Endodermal cell (in vitro differentiated cells): ENCODE measurements around the gene ZSCAN4. TPM values are rescaled to one million over a fixed set of nuclear protein-coding genes. Genes with fewer than 3 reads are reported as not detected.

ENCODE experiments used
- DNase-seq: peaks from one replicate; pipeline ENCODE4 v3.0.0-alpha.2; 2017
- H3K27ac ChIP-seq: 2 replicates; pipeline ENCODE4 v1.5.1; 2013; ENCODE audit warnings: mild to moderate bottlenecking, low read depth, low read length, moderate library complexity
- H3K27me3 ChIP-seq: 2 replicates; pipeline ENCODE4 v1.6.1; 2013; ENCODE audit warnings: mild to moderate bottlenecking, low read length, moderate library complexity; ENCODE audit not compliant: insufficient read depth, control insufficient read depth, poor library complexity, severe bottlenecking
- H3K36me3 ChIP-seq: 2 replicates; pipeline ENCODE4 v1.7.0; 2013; ENCODE audit warnings: mild to moderate bottlenecking, low read length, moderate library complexity; ENCODE audit not compliant: control insufficient read depth, insufficient read depth
- H3K4me1 ChIP-seq: one replicate; pipeline ENCODE4 v1.7.0; 2013; ENCODE audit warnings: low read length; ENCODE audit not compliant: control insufficient read depth, insufficient read depth
- H3K4me3 ChIP-seq: 2 replicates; pipeline ENCODE4 v1.5.1; 2013; ENCODE audit warnings: mild to moderate bottlenecking, low read length, moderate library complexity
- H3K9ac ChIP-seq: 2 replicates; pipeline ENCODE4 v1.6.1; 2013; ENCODE audit warnings: mild to moderate bottlenecking, low read length, moderate library complexity; ENCODE audit not compliant: poor library complexity, severe bottlenecking; ENCODE audit errors: extremely low read depth
- H3K9me3 ChIP-seq: 2 replicates; pipeline ENCODE4 v1.6.1; 2013; ENCODE audit warnings: mild to moderate bottlenecking, low read length, moderate library complexity; ENCODE audit not compliant: control insufficient read depth
- H3K27ac Mint-ChIP-seq: 2 replicates; pipeline ENCODE4 v1.8.0; 2020; ENCODE audit warnings: mixed read lengths
- H3K27me3 Mint-ChIP-seq: 2 replicates; pipeline ENCODE4 v1.8.0; 2021; ENCODE audit warnings: mild to moderate bottlenecking, mixed read lengths; ENCODE audit not compliant: insufficient read depth
- H3K36me3 Mint-ChIP-seq: 2 replicates; pipeline ENCODE4 v1.8.0; 2020; ENCODE audit warnings: low read depth, mixed read lengths
- H3K4me1 Mint-ChIP-seq: 2 replicates; pipeline ENCODE4 v1.8.0; 2020; ENCODE audit warnings: mixed read lengths
- H3K4me3 Mint-ChIP-seq: 2 replicates; pipeline ENCODE4 v1.8.0; 2020; ENCODE audit warnings: mild to moderate bottlenecking, moderate library complexity, mixed read lengths
- H3K9me3 Mint-ChIP-seq: 2 replicates; pipeline ENCODE4 v1.8.0; 2020; ENCODE audit warnings: mild to moderate bottlenecking, mixed read lengths
- WGBS, 2 experiments: methylation state at CpG; one replicate each; pipeline versions ENCODE4 v1.1.5 to v1.1.7; 2013; ENCODE audit warnings: missing lambda C conversion rate in 2 of 2, mixed read lengths in 1 of 2; ENCODE audit not compliant: insufficient coverage in 1 of 2, insufficient read length in 1 of 2; 5-methylcytosine and 5-hydroxymethylcytosine counted together
- total RNA-seq, 2 donors: library from RNA; stranded (reverse); fragmentation: NEBNext Ultra II Directional in 1 of 2; extraction: Animal tissue kit (Norgen Biotek cat#: 25700) in 1 of 2; gene quantifications; 2 replicates in 1 of 2; 3 replicates in 1 of 2; pipeline ENCODE4 v1.2.1, GENCODE V29; 2021
- TF ChIP-seq, protein P1 (sequence below): fragments of 200-600 bp; sonication (generic); conservative IDR thresholded peaks from 2 replicates; pipeline ENCODE4 v1.5.0; 2021; ENCODE audit warnings: antibody characterized with exemption, mild to moderate bottlenecking

ZSCAN4 gene
- total RNA-seq, 2 donors from 2014 or later = not detected

DNA sequence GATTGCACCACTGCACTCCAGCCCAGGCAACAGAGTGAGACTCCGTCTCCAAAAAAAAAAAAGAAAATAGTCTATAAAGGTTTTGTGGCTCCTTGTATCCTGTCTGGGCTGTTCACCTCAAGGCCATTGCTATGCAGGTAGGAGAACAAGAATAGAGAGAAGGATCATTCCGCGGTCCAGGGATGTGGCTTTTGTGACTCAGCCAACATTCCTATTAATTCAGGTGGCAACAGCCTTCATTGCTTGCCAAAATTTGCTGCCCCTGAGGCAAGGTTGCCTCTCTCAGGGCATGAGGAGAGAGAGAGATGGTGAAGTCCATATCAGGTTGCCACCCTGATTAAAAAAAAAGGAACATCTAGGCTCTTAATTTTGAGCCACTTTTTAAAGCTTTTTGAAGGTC is 21.0 kb downstream of the ZSCAN4 start:
- no peak overlapping the region for H3K4me3 ChIP-seq
- H3K27ac ChIP-seq = no peak overlapping the region
- Mint-ChIP-seq H3K4me3 (no peak overlapping the region), H3K27ac (no peak overlapping the region), H3K27me3 (no peaks in the 10 kb centered on the region), H3K36me3 (peaks cover 83% of the 10 kb centered on the region), H3K9me3 (peaks cover 68% of the 10 kb centered on the region), H3K4me1 (no peaks in the 10 kb centered on the region)
- H3K27me3 ChIP-seq = no peaks in the 10 kb centered on the region
- DNase-seq = no peak
- 94 to 100% methylated on average over 3 of the region's 3 CpGs for WGBS, 2 experiments
- TF ChIP-seq, protein P1, sequence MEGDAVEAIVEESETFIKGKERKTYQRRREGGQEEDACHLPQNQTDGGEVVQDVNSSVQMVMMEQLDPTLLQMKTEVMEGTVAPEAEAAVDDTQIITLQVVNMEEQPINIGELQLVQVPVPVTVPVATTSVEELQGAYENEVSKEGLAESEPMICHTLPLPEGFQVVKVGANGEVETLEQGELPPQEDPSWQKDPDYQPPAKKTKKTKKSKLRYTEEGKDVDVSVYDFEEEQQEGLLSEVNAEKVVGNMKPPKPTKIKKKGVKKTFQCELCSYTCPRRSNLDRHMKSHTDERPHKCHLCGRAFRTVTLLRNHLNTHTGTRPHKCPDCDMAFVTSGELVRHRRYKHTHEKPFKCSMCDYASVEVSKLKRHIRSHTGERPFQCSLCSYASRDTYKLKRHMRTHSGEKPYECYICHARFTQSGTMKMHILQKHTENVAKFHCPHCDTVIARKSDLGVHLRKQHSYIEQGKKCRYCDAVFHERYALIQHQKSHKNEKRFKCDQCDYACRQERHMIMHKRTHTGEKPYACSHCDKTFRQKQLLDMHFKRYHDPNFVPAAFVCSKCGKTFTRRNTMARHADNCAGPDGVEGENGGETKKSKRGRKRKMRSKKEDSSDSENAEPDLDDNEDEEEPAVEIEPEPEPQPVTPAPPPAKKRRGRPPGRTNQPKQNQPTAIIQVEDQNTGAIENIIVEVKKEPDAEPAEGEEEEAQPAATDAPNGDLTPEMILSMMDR = no peak
- H3K4me1 ChIP-seq = no peaks in the 10 kb centered on the region
- H3K9me3 ChIP-seq = peaks cover 60% of the 10 kb centered on the region
- no peak overlapping the region for H3K9ac ChIP-seq
- H3K36me3 ChIP-seq = peaks cover 70% of the 10 kb centered on the region

DNA sequence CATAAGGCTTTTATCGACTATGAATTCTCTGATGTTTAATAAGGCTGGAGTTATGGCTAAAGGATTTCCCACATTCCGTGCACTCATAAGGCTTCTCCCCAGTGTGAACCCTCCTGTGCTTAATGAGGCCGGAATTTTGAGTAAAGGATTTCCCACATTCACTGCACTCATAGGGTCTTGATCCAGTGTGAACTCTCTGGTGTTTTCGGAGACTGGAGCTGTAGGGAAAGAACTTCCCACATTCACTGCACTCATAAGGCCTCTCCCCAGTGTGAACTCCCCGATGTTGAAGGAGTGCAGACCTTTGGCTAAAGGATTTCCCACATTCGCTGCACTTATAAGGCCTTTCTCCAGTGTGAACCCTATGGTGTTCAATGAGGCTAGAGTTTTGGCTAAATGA is 32.9 kb downstream of the ZSCAN4 start:
- no peaks in the 10 kb centered on the region for H3K27me3 Mint-ChIP-seq
- 92 to 97% methylated on average over 4 to 6 of the region's 6 CpGs for WGBS, 2 experiments
- H3K9ac ChIP-seq = no peak overlapping the region
- no peak overlapping the region for H3K27ac ChIP-seq
- peaks cover 96% of the 10 kb centered on the region for H3K36me3 Mint-ChIP-seq
- H3K4me3 Mint-ChIP-seq = no peak overlapping the region
- H3K27ac Mint-ChIP-seq = no peak overlapping the region
- TF ChIP-seq, protein P1 = no peak
- DNase-seq = peak; percentile 4
- peaks cover 77% of the 10 kb centered on the region for H3K9me3 Mint-ChIP-seq
- H3K36me3 ChIP-seq = peaks cover 94% of the 10 kb centered on the region
- H3K4me1 Mint-ChIP-seq = no peaks in the 10 kb centered on the region
- no peak overlapping the region for H3K4me3 ChIP-seq
- H3K9me3 ChIP-seq = peaks cover 23% of the 10 kb centered on the region
- no peaks in the 10 kb centered on the region for H3K4me1 ChIP-seq
- no peaks in the 10 kb centered on the region for H3K27me3 ChIP-seq

DNA sequence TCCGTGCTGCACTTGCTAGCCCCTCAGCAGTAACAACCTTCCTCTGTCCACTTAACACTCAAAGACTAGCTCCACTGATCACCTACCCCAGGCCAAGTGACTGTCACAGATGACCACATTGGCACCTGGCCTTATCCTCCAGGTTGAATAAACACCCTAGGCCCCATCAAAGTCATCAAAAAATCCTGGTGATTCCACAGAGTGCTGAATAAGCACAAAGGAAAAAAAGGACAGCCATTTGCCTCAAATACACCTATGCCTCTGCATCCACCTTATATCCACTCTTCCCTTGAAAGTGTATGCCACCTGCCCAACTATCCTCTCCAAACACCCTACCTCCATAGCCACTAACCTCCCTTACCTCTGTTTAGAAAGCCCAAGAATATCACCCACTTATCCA is 37.6 kb downstream of the ZSCAN4 start:
- Mint-ChIP-seq H3K27ac (no peak overlapping the region), H3K9me3 (peaks cover 71% of the 10 kb centered on the region), H3K27me3 (peaks cover 3% of the 10 kb centered on the region), H3K36me3 (peaks cover 67% of the 10 kb centered on the region), H3K4me3 (peak overlapping the region; percentile 1), H3K4me1 (peaks cover 14% of the 10 kb centered on the region)
- Histone ChIP-seq H3K36me3 (peaks cover 54% of the 10 kb centered on the region), H3K9me3 (peaks cover 16% of the 10 kb centered on the region), H3K27ac (no peak overlapping the region), H3K27me3 (no peaks in the 10 kb centered on the region), H3K4me3 (peak overlapping the region; percentile 96), H3K9ac (no peak overlapping the region), H3K4me1 (no peaks in the 10 kb centered on the region)
- TF ChIP-seq, protein P1 = no peak
- peak; percentile 22 for DNase-seq
- 96 to 100% methylated on average over 1 of the region's 1 CpG for WGBS, 2 experiments
